Liver (tissue), 9 donors: ENCODE measurements around the gene WNT7B. TPM values are rescaled to one million over a fixed set of nuclear protein-coding genes. Genes with fewer than 3 reads are reported as not detected.

Experiments
- DNase-seq: peaks from one replicate; pipeline ENCODE4 v3.0.0-alpha.2; 2017; ENCODE audit warnings: low spot score
- H3K27ac ChIP-seq, 2 donors: one replicate each; pipeline ENCODE4 v1.7.0; 2013; ENCODE audit warnings: inconsistent platforms in 2 of 2, low read length in 2 of 2, control low read depth in 1 of 2, low read depth in 1 of 2, mild to moderate bottlenecking in 1 of 2
- H3K27me3 ChIP-seq, 4 donors: one replicate each; pipeline versions ENCODE4 v1.6.1 to v1.7.0; 2013; ENCODE audit warnings: low read length in 3 of 4, inconsistent platforms in 1 of 4, mild to moderate bottlenecking in 1 of 4, moderate library complexity in 1 of 4; ENCODE audit not compliant: control insufficient read depth in 4 of 4, insufficient read depth in 4 of 4
- H3K36me3 ChIP-seq, 4 donors: one replicate each; pipeline versions ENCODE4 v1.6.1 to v1.7.0; 2013; ENCODE audit warnings: low read length in 3 of 4, mild to moderate bottlenecking in 3 of 4, low read depth in 1 of 4, moderate library complexity in 1 of 4; ENCODE audit not compliant: control insufficient read depth in 4 of 4, insufficient read depth in 3 of 4
- H3K4me1 ChIP-seq, 4 donors: one replicate each; pipeline versions ENCODE4 v1.6.1 to v1.7.0; 2013; ENCODE audit warnings: low read length in 3 of 4, mild to moderate bottlenecking in 3 of 4, moderate library complexity in 1 of 4; ENCODE audit not compliant: control insufficient read depth in 4 of 4, insufficient read depth in 4 of 4
- H3K4me3 ChIP-seq, 3 donors: one replicate each; pipeline versions ENCODE4 v1.6.1 to v1.7.0; 2013; ENCODE audit warnings: low read length in 3 of 3, control low read depth in 1 of 3, low read depth in 1 of 3, mild to moderate bottlenecking in 1 of 3
- H3K9ac ChIP-seq, 2 donors: one replicate each; pipeline ENCODE4 v1.7.0; 2013; ENCODE audit warnings: low read length in 2 of 2, mild to moderate bottlenecking in 2 of 2, moderate library complexity in 2 of 2, control low read depth in 1 of 2, low read depth in 1 of 2
- H3K9me3 ChIP-seq, 4 donors: one replicate each; pipeline versions ENCODE4 v1.6.1 to v1.7.0; 2013; ENCODE audit warnings: low read length in 3 of 4; ENCODE audit not compliant: control insufficient read depth in 4 of 4
- EGR1 ChIP-seq, 2 donors: IDR thresholded peaks; 2 replicates each; pipeline ENCODE4 v1.6.1; 2016 to 2018; ENCODE audit warnings: antibody characterized with exemption in 2 of 2, low read depth in 2 of 2
- FOXA1 ChIP-seq: IDR thresholded peaks from 2 replicates; pipeline ENCODE4 v1.6.1; 2016; ENCODE audit warnings: antibody characterized with exemption
- FOXA2 ChIP-seq: IDR thresholded peaks from 2 replicates; pipeline ENCODE4 v1.6.1; 2016; ENCODE audit warnings: antibody characterized with exemption
- GABPA ChIP-seq, 2 donors: IDR thresholded peaks in 1 of 2; conservative IDR thresholded peaks in 1 of 2; 2 replicates each; pipeline ENCODE4 v1.6.1; 2016; ENCODE audit warnings: antibody characterized with exemption in 2 of 2, mild to moderate bottlenecking in 1 of 2, moderate library complexity in 1 of 2
- HNF4A ChIP-seq, 2 donors: conservative IDR thresholded peaks; 2 replicates each; pipeline ENCODE4 v1.6.1; 2016; ENCODE audit warnings: antibody characterized with exemption in 2 of 2, mild to moderate bottlenecking in 2 of 2
- HNF4G ChIP-seq: IDR thresholded peaks from 2 replicates; pipeline ENCODE4 v1.6.1; 2016; ENCODE audit warnings: antibody characterized with exemption
- JUND ChIP-seq, 2 donors: IDR thresholded peaks; 2 replicates each; pipeline ENCODE4 v1.6.1; 2016; ENCODE audit warnings: antibody characterized with exemption in 2 of 2
- NR2F2 ChIP-seq: IDR thresholded peaks from 2 replicates; pipeline ENCODE4 v1.6.1; 2016; ENCODE audit warnings: antibody characterized with exemption
- RAD21 ChIP-seq, 2 donors: IDR thresholded peaks; 2 replicates each; pipeline ENCODE4 v1.6.1; 2016; ENCODE audit warnings: antibody characterized with exemption in 2 of 2, mild to moderate bottlenecking in 2 of 2
- RXRA ChIP-seq, 2 donors: IDR thresholded peaks; 2 replicates each; pipeline ENCODE4 v1.6.1; 2017 to 2018; ENCODE audit warnings: antibody characterized with exemption in 2 of 2, mild to moderate bottlenecking in 1 of 2
- SP1 ChIP-seq: IDR thresholded peaks from 2 replicates; pipeline ENCODE4 v1.6.1; 2018; ENCODE audit warnings: antibody characterized with exemption, mild to moderate bottlenecking
- TAF1 ChIP-seq: conservative IDR thresholded peaks from 2 replicates; pipeline ENCODE4 v1.6.1; 2016; ENCODE audit warnings: antibody characterized with exemption, mild to moderate bottlenecking
- YY1 ChIP-seq: IDR thresholded peaks from 2 replicates; pipeline ENCODE4 v1.6.1; 2016; ENCODE audit warnings: antibody characterized with exemption, mild to moderate bottlenecking
- ZBTB33 ChIP-seq: IDR thresholded peaks from 2 replicates; pipeline ENCODE4 v1.6.1; 2016; ENCODE audit warnings: antibody characterized with exemption
- WGBS: extraction: QIAGEN DNeasy Blood & Tissue Kit; methylation state at CpG from one replicate; pipeline ENCODE4 v1.1.7; 2013; 5-methylcytosine and 5-hydroxymethylcytosine counted together
- polyA plus RNA-seq, 2 donors: library from polyadenylated mRNA; stranded (reverse) in 1 of 2; unstranded in 1 of 2; fragments of 200-250 nt in 1 of 2; fragments of >200 nt in 1 of 2; fragmentation: Nextera tagmentation in 1 of 2; extraction: Ambion mirVana in 1 of 2; gene quantifications; one replicate each; pipeline versions ENCODE4 v1.2.1 to v1.2.3, GENCODE V29; 2013 to 2015
- total RNA-seq, 2 donors: library from RNA; depleted of rRNA; stranded (reverse); fragments of >200 nt; gene quantifications; one replicate each; pipeline ENCODE4 v1.2.3, GENCODE V29; 2014
- TF ChIP-seq, protein P1 (sequence below): IDR thresholded peaks from 2 replicates; pipeline ENCODE4 v1.6.1; 2016; ENCODE audit warnings: antibody characterized with exemption
- TF ChIP-seq, protein P2 (sequence below): IDR thresholded peaks from 2 replicates; pipeline ENCODE4 v1.6.1; 2016; ENCODE audit warnings: antibody characterized with exemption, mild to moderate bottlenecking
- TF ChIP-seq, protein P3 (sequence below): fragments of 150-350 bp; IDR thresholded peaks from 2 replicates; pipeline ENCODE4 v1.5.1; 2017; ENCODE audit warnings: improper control_type of control experiment, low read depth, low read length; ENCODE audit not compliant: missing input control
- TF ChIP-seq, protein P4 (sequence below): IDR thresholded peaks from 2 replicates; pipeline ENCODE4 v1.6.1; 2016; ENCODE audit warnings: antibody characterized with exemption
- donor health status: healthy.
- donor health status: healthy.
- donor health status: healthy.
- donor health status: healthy.
- donor health status: healthy.

The WNT7B gene
- total and polyA plus RNA-seq, 4 donors: 0.06 to 0.28 TPM; not detected in 2

GRCh38 chr22:46022881-46023512 lies 46.0 kb upstream of the WNT7B start:
- no peak for TF ChIP-seq RAD21 (IDR thresholded peaks at IDR 0.05)
- TF ChIP-seq, protein P1, sequence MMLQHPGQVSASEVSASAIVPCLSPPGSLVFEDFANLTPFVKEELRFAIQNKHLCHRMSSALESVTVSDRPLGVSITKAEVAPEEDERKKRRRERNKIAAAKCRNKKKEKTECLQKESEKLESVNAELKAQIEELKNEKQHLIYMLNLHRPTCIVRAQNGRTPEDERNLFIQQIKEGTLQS: no peak
- no peak for TF ChIP-seq GABPA (IDR thresholded peaks at IDR 0.05 in 1 of 2, conservative IDR thresholded peaks at IDR 0.05 in 1 of 2)
- no peak for TF ChIP-seq JUND (IDR thresholded peaks at IDR 0.05)
- TF ChIP-seq FOXA1: no peak
- TF ChIP-seq EGR1 (IDR thresholded peaks at IDR 0.05; ENCODE audit: low read depth in 2 of 2): no peak
- TF ChIP-seq SP1: no peak
- no peak for TF ChIP-seq YY1
- TF ChIP-seq HNF4A (conservative IDR thresholded peaks at IDR 0.05): no peak
- no peak for TF ChIP-seq FOXA2
- no peak for TF ChIP-seq RXRA (IDR thresholded peaks at IDR 0.05)
- TF ChIP-seq, protein P2, sequence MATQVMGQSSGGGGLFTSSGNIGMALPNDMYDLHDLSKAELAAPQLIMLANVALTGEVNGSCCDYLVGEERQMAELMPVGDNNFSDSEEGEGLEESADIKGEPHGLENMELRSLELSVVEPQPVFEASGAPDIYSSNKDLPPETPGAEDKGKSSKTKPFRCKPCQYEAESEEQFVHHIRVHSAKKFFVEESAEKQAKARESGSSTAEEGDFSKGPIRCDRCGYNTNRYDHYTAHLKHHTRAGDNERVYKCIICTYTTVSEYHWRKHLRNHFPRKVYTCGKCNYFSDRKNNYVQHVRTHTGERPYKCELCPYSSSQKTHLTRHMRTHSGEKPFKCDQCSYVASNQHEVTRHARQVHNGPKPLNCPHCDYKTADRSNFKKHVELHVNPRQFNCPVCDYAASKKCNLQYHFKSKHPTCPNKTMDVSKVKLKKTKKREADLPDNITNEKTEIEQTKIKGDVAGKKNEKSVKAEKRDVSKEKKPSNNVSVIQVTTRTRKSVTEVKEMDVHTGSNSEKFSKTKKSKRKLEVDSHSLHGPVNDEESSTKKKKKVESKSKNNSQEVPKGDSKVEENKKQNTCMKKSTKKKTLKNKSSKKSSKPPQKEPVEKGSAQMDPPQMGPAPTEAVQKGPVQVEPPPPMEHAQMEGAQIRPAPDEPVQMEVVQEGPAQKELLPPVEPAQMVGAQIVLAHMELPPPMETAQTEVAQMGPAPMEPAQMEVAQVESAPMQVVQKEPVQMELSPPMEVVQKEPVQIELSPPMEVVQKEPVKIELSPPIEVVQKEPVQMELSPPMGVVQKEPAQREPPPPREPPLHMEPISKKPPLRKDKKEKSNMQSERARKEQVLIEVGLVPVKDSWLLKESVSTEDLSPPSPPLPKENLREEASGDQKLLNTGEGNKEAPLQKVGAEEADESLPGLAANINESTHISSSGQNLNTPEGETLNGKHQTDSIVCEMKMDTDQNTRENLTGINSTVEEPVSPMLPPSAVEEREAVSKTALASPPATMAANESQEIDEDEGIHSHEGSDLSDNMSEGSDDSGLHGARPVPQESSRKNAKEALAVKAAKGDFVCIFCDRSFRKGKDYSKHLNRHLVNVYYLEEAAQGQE: no peak
- TF ChIP-seq, protein P3, sequence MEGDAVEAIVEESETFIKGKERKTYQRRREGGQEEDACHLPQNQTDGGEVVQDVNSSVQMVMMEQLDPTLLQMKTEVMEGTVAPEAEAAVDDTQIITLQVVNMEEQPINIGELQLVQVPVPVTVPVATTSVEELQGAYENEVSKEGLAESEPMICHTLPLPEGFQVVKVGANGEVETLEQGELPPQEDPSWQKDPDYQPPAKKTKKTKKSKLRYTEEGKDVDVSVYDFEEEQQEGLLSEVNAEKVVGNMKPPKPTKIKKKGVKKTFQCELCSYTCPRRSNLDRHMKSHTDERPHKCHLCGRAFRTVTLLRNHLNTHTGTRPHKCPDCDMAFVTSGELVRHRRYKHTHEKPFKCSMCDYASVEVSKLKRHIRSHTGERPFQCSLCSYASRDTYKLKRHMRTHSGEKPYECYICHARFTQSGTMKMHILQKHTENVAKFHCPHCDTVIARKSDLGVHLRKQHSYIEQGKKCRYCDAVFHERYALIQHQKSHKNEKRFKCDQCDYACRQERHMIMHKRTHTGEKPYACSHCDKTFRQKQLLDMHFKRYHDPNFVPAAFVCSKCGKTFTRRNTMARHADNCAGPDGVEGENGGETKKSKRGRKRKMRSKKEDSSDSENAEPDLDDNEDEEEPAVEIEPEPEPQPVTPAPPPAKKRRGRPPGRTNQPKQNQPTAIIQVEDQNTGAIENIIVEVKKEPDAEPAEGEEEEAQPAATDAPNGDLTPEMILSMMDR: no peak
- TF ChIP-seq TAF1: no peak
- TF ChIP-seq ZBTB33: no peak
- no peak for TF ChIP-seq NR2F2
- TF ChIP-seq HNF4G: no peak
- TF ChIP-seq, protein P4, sequence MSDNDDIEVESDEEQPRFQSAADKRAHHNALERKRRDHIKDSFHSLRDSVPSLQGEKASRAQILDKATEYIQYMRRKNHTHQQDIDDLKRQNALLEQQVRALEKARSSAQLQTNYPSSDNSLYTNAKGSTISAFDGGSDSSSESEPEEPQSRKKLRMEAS: no peak
- no peak for DNase-seq

More at GRCh38 chr22:46022881-46023512, 46.0 kb upstream of the WNT7B start:
- Histone ChIP-seq H3K9me3 (no peaks in the 10 kb centered on the region), H3K36me3 (no peaks in the 10 kb centered on the region), H3K4me1 (peaks cover 6 to 14% (median 9%) of the 10 kb centered on the region in 4 donors), H3K27me3 (no peaks in the 10 kb centered on the region), H3K4me3 (no peak overlapping the region), H3K9ac (no peak overlapping the region), H3K27ac (no peak overlapping the region)
- 92% methylated on average over 10 of the region's 10 CpGs for WGBS
